PC-3 (cell line): ENCODE measurements around the gene SCUBE1.

Source experiments
- EZH2 ChIP-seq: fragments of 300-600 bp; sonication (generic); IDR thresholded peaks from one replicate; pipeline ENCODE4 v1.6.1; 2017; ENCODE audit warnings: antibody characterized with exemption, mild to moderate bottlenecking, low read length; ENCODE audit not compliant: unreplicated experiment
- TF ChIP-seq, protein P1 (sequence below): fragments of 300-600 bp; sonication (generic); conservative IDR thresholded peaks from 2 replicates; pipeline ENCODE4 v1.5.1; 2017; ENCODE audit warnings: antibody characterized with exemption, low read depth, mild to moderate bottlenecking, low read length

DNA sequence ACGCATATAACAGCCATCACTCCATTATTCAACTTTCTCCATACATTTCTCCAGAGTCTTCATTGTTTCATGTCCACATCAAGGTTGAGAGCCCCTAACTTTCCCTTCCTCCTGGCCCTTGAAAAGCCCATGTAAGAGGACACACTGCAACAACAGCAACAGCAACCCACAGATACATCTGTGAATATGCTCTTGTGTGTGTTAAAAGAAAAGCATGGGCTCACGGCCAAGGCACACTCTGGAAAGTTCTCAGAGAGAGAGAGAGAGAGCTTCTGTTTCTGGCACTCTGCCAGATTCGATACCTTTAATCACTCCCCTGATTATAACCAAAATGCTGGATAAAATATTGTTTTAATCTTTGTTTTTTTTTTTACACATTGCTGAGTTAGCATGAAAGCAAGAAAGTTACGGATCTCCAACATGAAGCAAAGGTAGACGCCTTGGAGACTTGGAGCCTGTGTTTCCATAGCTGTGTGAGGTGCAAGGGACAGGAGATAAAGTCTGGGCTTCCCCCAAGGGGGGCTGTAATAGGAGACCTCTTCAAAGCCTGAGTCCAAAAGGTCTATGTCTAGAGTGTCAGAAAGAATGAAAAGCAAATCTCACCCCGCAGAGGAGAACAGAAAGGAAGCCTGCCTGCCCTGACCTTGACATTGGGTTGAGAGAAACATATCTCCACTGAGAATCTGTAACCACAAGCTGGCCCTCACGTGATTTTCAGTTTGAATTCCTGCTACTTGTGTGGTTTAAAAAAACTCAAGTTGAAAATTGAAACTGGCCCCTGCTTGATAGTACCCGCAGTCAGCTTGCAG lies 34.9 kb upstream of the SCUBE1 start:
- TF ChIP-seq, protein P1, sequence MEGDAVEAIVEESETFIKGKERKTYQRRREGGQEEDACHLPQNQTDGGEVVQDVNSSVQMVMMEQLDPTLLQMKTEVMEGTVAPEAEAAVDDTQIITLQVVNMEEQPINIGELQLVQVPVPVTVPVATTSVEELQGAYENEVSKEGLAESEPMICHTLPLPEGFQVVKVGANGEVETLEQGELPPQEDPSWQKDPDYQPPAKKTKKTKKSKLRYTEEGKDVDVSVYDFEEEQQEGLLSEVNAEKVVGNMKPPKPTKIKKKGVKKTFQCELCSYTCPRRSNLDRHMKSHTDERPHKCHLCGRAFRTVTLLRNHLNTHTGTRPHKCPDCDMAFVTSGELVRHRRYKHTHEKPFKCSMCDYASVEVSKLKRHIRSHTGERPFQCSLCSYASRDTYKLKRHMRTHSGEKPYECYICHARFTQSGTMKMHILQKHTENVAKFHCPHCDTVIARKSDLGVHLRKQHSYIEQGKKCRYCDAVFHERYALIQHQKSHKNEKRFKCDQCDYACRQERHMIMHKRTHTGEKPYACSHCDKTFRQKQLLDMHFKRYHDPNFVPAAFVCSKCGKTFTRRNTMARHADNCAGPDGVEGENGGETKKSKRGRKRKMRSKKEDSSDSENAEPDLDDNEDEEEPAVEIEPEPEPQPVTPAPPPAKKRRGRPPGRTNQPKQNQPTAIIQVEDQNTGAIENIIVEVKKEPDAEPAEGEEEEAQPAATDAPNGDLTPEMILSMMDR = no peak
- no peak for TF ChIP-seq EZH2
